ENCODE measurements around the gene MAST4. TPM values are rescaled to one million over a fixed set of nuclear protein-coding genes. Genes with fewer than 3 reads are reported as not detected.

Gene MAST4
- total and polyA plus RNA-seq, 2 of the 4 experiments (the other 2 are of a cell fraction), result 4.8 to 6.8 TPM

DNA sequence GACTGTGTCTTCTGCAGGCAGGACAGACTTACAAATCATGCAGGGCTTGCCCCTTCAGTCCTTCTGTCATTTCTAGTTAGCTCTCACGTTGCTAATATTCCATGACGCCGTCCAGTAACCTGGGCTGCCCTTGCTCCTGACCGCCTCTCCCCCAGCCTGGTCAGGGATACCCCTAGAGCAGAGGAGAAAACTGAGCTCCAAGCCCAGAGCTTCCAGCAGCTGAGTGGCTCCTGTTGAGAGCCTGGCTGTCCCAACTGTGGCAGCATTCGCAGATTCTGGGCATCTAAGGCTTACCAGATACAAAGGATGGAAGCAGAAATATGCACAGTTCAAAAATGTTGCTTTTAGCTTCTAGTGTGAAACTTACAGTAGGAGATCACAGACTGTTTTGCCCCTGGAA lies 415.2 kb downstream of the MAST4 start:
- Histone ChIP-seq H2AK9ac (replicated peaks; ENCODE audit: low read depth, low read length, poor library complexity) (peak overlapping the region; percentile 97), H3K4me1 (ENCODE audit: control insufficient read depth, insufficient read depth, low read length) (peaks cover 24% of the 10 kb centered on the region), H3K56ac (ENCODE audit: extremely low read depth, insufficient read depth, low read length) (peak overlapping the region; percentile 81), H3K4me2 (ENCODE audit: low read depth, low read length) (peak overlapping the region; percentile 58), H3K18ac (ENCODE audit: low read depth, low read length) (peak overlapping the region; percentile 81), H2BK15ac (ENCODE audit: low read depth, low read length) (peak overlapping the region; percentile 86; the same call in 2 of the 3 replicates), H2BK120ac (ENCODE audit: low read depth, low read length) (peak overlapping the region; percentile 98), H2BK5ac (ENCODE audit: low read depth, low read length, poor library complexity, severe bottlenecking) (peak overlapping the region; percentile 78), H3K79me1 (ENCODE audit: low read depth in 1 of 2, low read length in 2 of 2) (peaks cover 22 to 66% of the 10 kb centered on the region in 2 experiments), H4K5ac (ENCODE audit: low read depth, low read length) (peak overlapping the region; percentile 23), H3K27ac (ENCODE audit: insufficient read depth, low read length) (peak overlapping the region; percentile 82), H3K4me3 (ENCODE audit: insufficient read depth, low read depth, low read length) (no peak overlapping the region; the same call in 1 of the 2 replicates), H3K36me3 (ENCODE audit: control insufficient read depth, insufficient read depth, low read length) (no peaks in the 10 kb centered on the region), H3K9me3 (ENCODE audit: control insufficient read depth, insufficient read depth, low read length) (no peaks in the 10 kb centered on the region), H3K9me1 (ENCODE audit: insufficient read depth, low read length) (peaks cover 11% of the 10 kb centered on the region), H3K9ac (ENCODE audit: low read depth, low read length) (peak overlapping the region; percentile 50), H3K14ac (replicated peaks; ENCODE audit: low read depth, low read length) (peak overlapping the region; percentile 96), H4K20me1 (ENCODE audit: insufficient read depth, low read length) (no peaks in the 10 kb centered on the region), H2AFZ (replicated peaks; ENCODE audit: low read length, poor library complexity) (peak overlapping the region; percentile 78), H3K27me3 (ENCODE audit: control insufficient read depth, insufficient read depth, low read length) (no peaks in the 10 kb centered on the region), H2BK20ac (ENCODE audit: low read depth, low read length) (peak overlapping the region; percentile 95), H4K91ac (ENCODE audit: insufficient read depth, low read depth, low read length) (peak overlapping the region; percentile 94), H2AK5ac (ENCODE audit: low read depth, low read length) (peak overlapping the region; percentile 89), H3K23ac (ENCODE audit: low read depth, low read length) (peak overlapping the region; percentile 99), H4K8ac (ENCODE audit: low read depth in 2 of 2, low read length in 2 of 2) (peak overlapping the region; percentile 86 to 98), H3K4ac (ENCODE audit: low read depth, low read length) (peak overlapping the region; percentile 98)
- BruUV-seq (replicated peaks), result no TSS peak
- dilution Hi-C loops (cut with HindIII; ENCODE audit: low sequenced_read_pairs, unreplicated experiment), result no loop called here
- DNase-seq, result no peak
- POLR2A ChIA-PET (ENCODE audit: unreplicated experiment), result no interaction called here
- peak; percentile 15 for ATAC-seq (ENCODE audit: low read depth)
- 100% methylated on average over 1 of the region's 5 CpGs; no CpG with 5 or more reads in 1 of the 2 experiments for WGBS, 2 experiments (ENCODE audit: extremely low coverage in 2 of 2, insufficient read length in 1 of 2)
- TF ChIP-seq, protein P1, sequence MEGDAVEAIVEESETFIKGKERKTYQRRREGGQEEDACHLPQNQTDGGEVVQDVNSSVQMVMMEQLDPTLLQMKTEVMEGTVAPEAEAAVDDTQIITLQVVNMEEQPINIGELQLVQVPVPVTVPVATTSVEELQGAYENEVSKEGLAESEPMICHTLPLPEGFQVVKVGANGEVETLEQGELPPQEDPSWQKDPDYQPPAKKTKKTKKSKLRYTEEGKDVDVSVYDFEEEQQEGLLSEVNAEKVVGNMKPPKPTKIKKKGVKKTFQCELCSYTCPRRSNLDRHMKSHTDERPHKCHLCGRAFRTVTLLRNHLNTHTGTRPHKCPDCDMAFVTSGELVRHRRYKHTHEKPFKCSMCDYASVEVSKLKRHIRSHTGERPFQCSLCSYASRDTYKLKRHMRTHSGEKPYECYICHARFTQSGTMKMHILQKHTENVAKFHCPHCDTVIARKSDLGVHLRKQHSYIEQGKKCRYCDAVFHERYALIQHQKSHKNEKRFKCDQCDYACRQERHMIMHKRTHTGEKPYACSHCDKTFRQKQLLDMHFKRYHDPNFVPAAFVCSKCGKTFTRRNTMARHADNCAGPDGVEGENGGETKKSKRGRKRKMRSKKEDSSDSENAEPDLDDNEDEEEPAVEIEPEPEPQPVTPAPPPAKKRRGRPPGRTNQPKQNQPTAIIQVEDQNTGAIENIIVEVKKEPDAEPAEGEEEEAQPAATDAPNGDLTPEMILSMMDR (conservative IDR thresholded peaks at IDR 0.05; ENCODE audit: low read depth, low read length), result no peak
- TF ChIP-seq CHD1 (IDR thresholded peaks at IDR 0.05; ENCODE audit: low read depth, low read length) (no peak), MAZ (IDR thresholded peaks at IDR 0.05; ENCODE audit: borderline replicate concordance, low read depth, low read length) (no peak), SMC3 (IDR thresholded peaks at IDR 0.05; ENCODE audit: low read depth, low read length) (no peak)
- TF ChIP-seq, protein P2, sequence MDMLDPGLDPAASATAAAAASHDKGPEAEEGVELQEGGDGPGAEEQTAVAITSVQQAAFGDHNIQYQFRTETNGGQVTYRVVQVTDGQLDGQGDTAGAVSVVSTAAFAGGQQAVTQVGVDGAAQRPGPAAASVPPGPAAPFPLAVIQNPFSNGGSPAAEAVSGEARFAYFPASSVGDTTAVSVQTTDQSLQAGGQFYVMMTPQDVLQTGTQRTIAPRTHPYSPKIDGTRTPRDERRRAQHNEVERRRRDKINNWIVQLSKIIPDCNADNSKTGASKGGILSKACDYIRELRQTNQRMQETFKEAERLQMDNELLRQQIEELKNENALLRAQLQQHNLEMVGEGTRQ (IDR thresholded peaks at IDR 0.05; ENCODE audit: low read depth, low read length), result no peak
- intact Hi-C loops (cut with micrococcal nuclease), result no loop called here
- in situ Hi-C loops (cut with MboI; ENCODE audit: low sequenced_read_pairs), result no loop called here
- CTCF ChIA-PET, result no interaction called here

All from IMR-90 (cell line).